HG03521 (cell line): ENCODE data around the gene HSPA1A.
"Not testable (repeated sequence)": the region's sequence is repeated elsewhere in the genome, so short reads cannot be mapped to it uniquely, and the experiment has no call there.

Experiments used
- ATAC-seq: cut with Tn5 transposase; IDR thresholded peaks from one replicate; pipeline ENCODE4 v1.9.1; 2021; ENCODE audit warnings: mild to moderate bottlenecking, moderate library complexity; ENCODE audit not compliant: unreplicated experiment

HSPA1A gene

GRCh38 chr6:31862344-31863235, 47.2 kb downstream of the HSPA1A start, which contains the start of gene NEU1:
Gene NEU1 (minus strand): TSS chr6:31862821. CDS start chr6:31862776, 45 bp downstream.
- peak; percentile 90 for ATAC-seq

- not testable (repeated sequence) for ATAC-seq
These were observed 48.8 kb downstream of the HSPA1A start for GRCh38 chr6:31864123-31864562.

- no peak for ATAC-seq
These were observed 49.5 kb downstream of the HSPA1A start for GRCh38 chr6:31864818-31865204.

- no peak for ATAC-seq
These were observed 50.1 kb downstream of the HSPA1A start for GRCh38 chr6:31865205-31866118.
